Hepatocyte (in vitro differentiated cells): Measurements from ENCODE around the gene CELF4. TPM values are rescaled to one million over a fixed set of nuclear protein-coding genes. Genes with fewer than 3 reads are reported as not detected.

Experiments used
- DNase-seq: peaks from one replicate; pipeline ENCODE4 v3.0.0-alpha.2; 2016; ENCODE audit warnings: low spot score
- H2AFZ ChIP-seq: fragments of 200-600 bp; sonication (generic); 2 replicates; pipeline ENCODE4 v1.6.0; 2016; ENCODE audit warnings: antibody characterized with exemption, mild to moderate bottlenecking
- H3K27ac ChIP-seq: fragments of 200-600 bp; sonication (generic); 2 replicates; pipeline ENCODE4 v1.5.1; 2016; ENCODE audit warnings: mild to moderate bottlenecking
- H3K27me3 ChIP-seq: fragments of 200-600 bp; sonication (generic); 2 replicates; pipeline ENCODE4 v1.6.1; 2016
- H3K36me3 ChIP-seq: fragments of 200-600 bp; sonication (generic); replicated peaks from 2 replicates; pipeline ENCODE4 v1.5.1; 2016; ENCODE audit warnings: low read depth; ENCODE audit not compliant: insufficient read depth
- H3K4me1 ChIP-seq: fragments of 200-600 bp; sonication (generic); 2 replicates; pipeline ENCODE4 v1.5.1; 2016; ENCODE audit warnings: mild to moderate bottlenecking, moderate library complexity; ENCODE audit not compliant: insufficient read depth
- H3K4me2 ChIP-seq: fragments of 200-600 bp; sonication (generic); 2 replicates; pipeline ENCODE4 v1.6.0; 2016
- H3K4me3 ChIP-seq: fragments of 200-600 bp; sonication (generic); 2 replicates; pipeline ENCODE4 v1.5.1; 2016; ENCODE audit warnings: mild to moderate bottlenecking
- H3K79me2 ChIP-seq: fragments of 200-600 bp; sonication (generic); 2 replicates; pipeline ENCODE4 v1.6.0; 2017; ENCODE audit warnings: mild to moderate bottlenecking
- H3K9me2 ChIP-seq: fragments of 200-600 bp; sonication (generic); replicated peaks from 2 replicates; pipeline ENCODE4 v1.6.0; 2017; ENCODE audit warnings: mild to moderate bottlenecking; ENCODE audit not compliant: insufficient read depth
- H3K9me3 ChIP-seq: fragments of 200-600 bp; sonication (generic); 2 replicates; pipeline ENCODE4 v1.5.1; 2016; ENCODE audit warnings: low read depth, mild to moderate bottlenecking
- H4K20me1 ChIP-seq: fragments of 200-600 bp; sonication (generic); 2 replicates; pipeline ENCODE4 v1.6.0; 2016; ENCODE audit warnings: mild to moderate bottlenecking; ENCODE audit not compliant: insufficient read depth, poor library complexity, severe bottlenecking
- EZH2 ChIP-seq: fragments of 200-600 bp; sonication (generic); IDR thresholded peaks from 2 replicates; pipeline ENCODE4 v1.6.1; 2016; ENCODE audit warnings: antibody characterized with exemption, mild to moderate bottlenecking, borderline replicate concordance
- EZH2phosphoT487 ChIP-seq: fragments of 200-600 bp; sonication (generic); IDR thresholded peaks from one replicate; pipeline ENCODE4 v1.6.1; 2018; ENCODE audit warnings: antibody characterized with exemption, mild to moderate bottlenecking, low read depth, moderate library complexity; ENCODE audit not compliant: unreplicated experiment, severe bottlenecking
- WGBS: methylation state at CpG from one replicate; pipeline ENCODE4 v1.1.6; 2016; ENCODE audit warnings: low lambda C conversion rate; ENCODE audit errors: missing lambda C conversion rate; 5-methylcytosine and 5-hydroxymethylcytosine counted together
- polyA plus RNA-seq: library from polyadenylated mRNA; unstranded; fragments of >200 nt; fragmentation: Nextera tagmentation; extraction: Ambion mirVana; gene quantifications from 2 replicates; pipeline ENCODE4 v1.2.1, GENCODE V29; 2016
- total RNA-seq: library from RNA; depleted of rRNA; stranded (reverse); fragments of >200 nt; gene quantifications from 2 replicates; pipeline ENCODE4 v1.2.3, GENCODE V29; 2014
- TF ChIP-seq, protein P1 (sequence below): fragments of 200-600 bp; sonication (generic); IDR thresholded peaks from 2 replicates; pipeline ENCODE4 v1.5.1; 2016; ENCODE audit warnings: antibody characterized with exemption, mild to moderate bottlenecking; ENCODE audit not compliant: poor library complexity

Gene CELF4
- total and polyA plus RNA-seq, 2 experiments from 2014 or later = 1.3 to 2.9 TPM

DNA sequence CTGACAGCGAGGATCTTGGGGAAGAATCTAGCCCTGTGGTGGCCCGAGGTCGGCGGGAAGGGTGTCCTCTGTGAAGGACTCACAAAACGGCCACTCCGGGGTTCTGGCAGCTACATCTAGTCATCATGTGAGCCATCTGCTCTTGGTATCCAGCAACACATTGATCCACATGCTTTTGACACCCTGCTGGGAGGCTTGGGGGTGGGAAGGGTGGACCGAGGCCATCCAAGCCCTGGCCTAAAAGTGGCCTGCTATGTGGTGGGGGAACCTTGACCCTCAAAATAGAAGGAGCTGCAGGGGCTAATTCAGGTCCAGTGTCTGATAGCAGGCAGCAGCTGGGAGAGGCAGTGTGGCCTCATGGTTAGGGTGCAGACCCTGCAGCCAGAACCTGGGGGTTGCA is 145.7 kb downstream of the CELF4 start:
- peaks cover 9% of the 10 kb centered on the region for H3K27me3 ChIP-seq

DNA sequence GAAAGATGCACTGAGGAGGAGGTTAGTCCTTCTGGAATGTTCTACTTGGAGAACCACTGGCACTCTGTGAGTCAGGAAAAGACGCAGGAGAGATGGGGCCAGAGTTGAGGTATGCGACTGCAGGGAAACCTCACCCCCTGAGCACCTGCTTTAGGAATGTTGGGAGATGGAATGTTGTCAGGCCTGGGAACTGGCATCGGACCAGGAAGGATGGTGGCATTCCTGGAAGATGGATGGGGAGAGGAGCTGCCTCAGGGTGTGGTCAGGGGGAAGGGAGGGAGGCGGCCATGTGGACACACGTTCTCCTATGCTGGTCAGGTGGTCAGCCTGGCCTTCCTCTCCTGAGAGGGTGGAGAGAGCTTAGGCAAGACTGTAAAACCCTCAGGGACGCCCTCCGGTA is 146.3 kb downstream of the CELF4 start:
- Histone ChIP-seq H4K20me1 (no peaks in the 10 kb centered on the region), H3K79me2 (no peaks in the 10 kb centered on the region), H3K9me3 (no peaks in the 10 kb centered on the region), H3K4me1 (no peaks in the 10 kb centered on the region), H3K36me3 (no peaks in the 10 kb centered on the region), H3K4me2 (no peak overlapping the region), H3K27me3 (peaks cover 9% of the 10 kb centered on the region), H3K27ac (no peak overlapping the region), H3K9me2 (no peaks in the 10 kb centered on the region), H2AFZ (no peak overlapping the region), H3K4me3 (no peak overlapping the region)
- DNase-seq = no peak
- no peak for TF ChIP-seq EZH2phosphoT487
- TF ChIP-seq, protein P1, sequence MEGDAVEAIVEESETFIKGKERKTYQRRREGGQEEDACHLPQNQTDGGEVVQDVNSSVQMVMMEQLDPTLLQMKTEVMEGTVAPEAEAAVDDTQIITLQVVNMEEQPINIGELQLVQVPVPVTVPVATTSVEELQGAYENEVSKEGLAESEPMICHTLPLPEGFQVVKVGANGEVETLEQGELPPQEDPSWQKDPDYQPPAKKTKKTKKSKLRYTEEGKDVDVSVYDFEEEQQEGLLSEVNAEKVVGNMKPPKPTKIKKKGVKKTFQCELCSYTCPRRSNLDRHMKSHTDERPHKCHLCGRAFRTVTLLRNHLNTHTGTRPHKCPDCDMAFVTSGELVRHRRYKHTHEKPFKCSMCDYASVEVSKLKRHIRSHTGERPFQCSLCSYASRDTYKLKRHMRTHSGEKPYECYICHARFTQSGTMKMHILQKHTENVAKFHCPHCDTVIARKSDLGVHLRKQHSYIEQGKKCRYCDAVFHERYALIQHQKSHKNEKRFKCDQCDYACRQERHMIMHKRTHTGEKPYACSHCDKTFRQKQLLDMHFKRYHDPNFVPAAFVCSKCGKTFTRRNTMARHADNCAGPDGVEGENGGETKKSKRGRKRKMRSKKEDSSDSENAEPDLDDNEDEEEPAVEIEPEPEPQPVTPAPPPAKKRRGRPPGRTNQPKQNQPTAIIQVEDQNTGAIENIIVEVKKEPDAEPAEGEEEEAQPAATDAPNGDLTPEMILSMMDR = no peak
- no peak for TF ChIP-seq EZH2
- WGBS = 90% methylated on average over 7 of the region's 7 CpGs

More for the DNA sequence above, 145.7 kb downstream of the CELF4 start:
- no peak for DNase-seq
- Histone ChIP-seq H3K4me1 (no peaks in the 10 kb centered on the region), H3K27ac (no peak overlapping the region), H3K9me2 (no peaks in the 10 kb centered on the region), H4K20me1 (no peaks in the 10 kb centered on the region), H3K4me2 (no peak overlapping the region), H2AFZ (no peak overlapping the region), H3K79me2 (no peaks in the 10 kb centered on the region), H3K4me3 (no peak overlapping the region), H3K9me3 (no peaks in the 10 kb centered on the region), H3K36me3 (no peaks in the 10 kb centered on the region)
- WGBS = 94% methylated on average over 7 of the region's 7 CpGs
- TF ChIP-seq EZH2 (no peak), EZH2phosphoT487 (no peak)
- TF ChIP-seq, protein P1 = no peak

DNA sequence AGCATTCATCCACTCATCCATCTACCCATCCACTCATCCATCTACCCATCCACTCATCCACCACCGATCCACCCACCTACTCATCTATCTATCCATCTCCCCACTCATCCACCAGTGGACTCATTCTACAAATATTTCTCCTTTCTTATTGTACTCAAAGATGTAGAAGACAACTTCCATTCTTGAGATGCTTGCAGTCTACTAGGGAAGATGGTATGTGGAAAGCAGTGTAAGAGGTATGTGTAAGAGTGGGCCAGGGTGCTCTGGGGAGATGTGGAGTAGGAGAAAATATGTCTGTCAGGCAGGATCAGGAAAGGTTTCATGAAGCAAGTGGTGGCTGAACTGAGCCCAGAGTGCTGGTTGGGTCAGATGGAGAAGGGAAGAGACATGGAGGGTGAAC is 150.8 kb downstream of the CELF4 start:
- no peaks in the 10 kb centered on the region for H3K36me3 ChIP-seq
- TF ChIP-seq, protein P1 = no peak
- no peak for TF ChIP-seq EZH2phosphoT487
- TF ChIP-seq EZH2 = no peak
- no peak for DNase-seq

DNA sequence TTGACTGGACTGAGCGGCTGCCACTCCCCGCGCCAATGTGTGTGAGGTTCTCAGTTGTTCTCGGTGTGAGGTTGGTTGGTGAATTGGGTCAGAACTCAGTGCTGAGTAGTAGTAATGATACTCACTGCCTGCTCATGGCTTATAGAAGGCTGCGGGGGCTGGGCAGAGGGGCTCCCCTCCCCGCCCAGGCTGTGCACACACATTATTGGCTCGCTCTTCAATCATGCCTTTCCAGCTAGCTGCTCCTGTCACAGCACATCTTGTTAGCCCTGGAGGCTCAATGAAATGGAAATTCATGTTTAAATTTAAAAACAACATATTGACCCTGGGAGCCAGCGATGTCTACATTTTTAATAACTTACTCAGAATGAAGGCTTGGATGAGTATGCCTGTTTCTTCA is 152.8 kb downstream of the CELF4 start:
- Histone ChIP-seq H4K20me1 (no peaks in the 10 kb centered on the region), H3K4me2 (no peak overlapping the region), H3K9me3 (no peaks in the 10 kb centered on the region), H3K27me3 (peaks cover 9% of the 10 kb centered on the region), H2AFZ (no peak overlapping the region), H3K36me3 (no peaks in the 10 kb centered on the region), H3K9me2 (no peaks in the 10 kb centered on the region), H3K27ac (no peak overlapping the region), H3K4me3 (no peak overlapping the region), H3K79me2 (no peaks in the 10 kb centered on the region), H3K4me1 (no peaks in the 10 kb centered on the region)
- no peak for DNase-seq
- WGBS = 93% methylated on average over 8 of the region's 8 CpGs
- no peak for TF ChIP-seq EZH2phosphoT487

More for the DNA sequence above, 150.8 kb downstream of the CELF4 start:
- Histone ChIP-seq H4K20me1 (no peaks in the 10 kb centered on the region), H3K27ac (no peak overlapping the region), H3K4me2 (no peak overlapping the region), H2AFZ (no peak overlapping the region), H3K27me3 (peaks cover 9% of the 10 kb centered on the region), H3K9me3 (no peaks in the 10 kb centered on the region), H3K9me2 (no peaks in the 10 kb centered on the region), H3K79me2 (no peaks in the 10 kb centered on the region), H3K4me1 (no peaks in the 10 kb centered on the region), H3K4me3 (no peak overlapping the region)
- 96% methylated on average over 1 of the region's 1 CpG for WGBS
